Left lung (tissue), 10 donors: Measurements from ENCODE around the gene KIRREL3. TPM values are rescaled to one million over a fixed set of nuclear protein-coding genes. Genes with fewer than 3 reads are reported as not detected.

ENCODE experiments used
- ATAC-seq: fragments of 200-7000 bp; cut with Tn5 transposase; one replicate; pipeline ENCODE4 v1.9.1; 2020; ENCODE audit warnings: moderate library complexity
- DNase-seq, 4 donors: peaks; one replicate each; pipeline ENCODE4 v3.0.0-alpha.2; 2013 to 2020
- H3K27ac ChIP-seq, 2 donors: fragments of 200-600 bp; sonication (generic) in 1 of 2; one replicate each; pipeline versions ENCODE4 v1.5.0 to v1.8.0; 2020 to 2021
- H3K27me3 ChIP-seq, 2 donors: fragments of 200-600 bp; sonication (generic) in 1 of 2; one replicate each; pipeline versions ENCODE4 v1.5.0 to v1.8.0; 2020 to 2021
- H3K36me3 ChIP-seq, 2 donors: fragments of 200-600 bp; sonication (generic) in 1 of 2; one replicate each; pipeline versions ENCODE4 v1.5.0 to v1.8.0; 2020 to 2021
- H3K4me1 ChIP-seq, 2 donors: fragments of 200-600 bp; one replicate each; pipeline ENCODE4 v1.8.0; 2021
- H3K4me3 ChIP-seq, 2 donors: fragments of 200-600 bp; sonication (generic) in 1 of 2; one replicate each; pipeline versions ENCODE4 v1.5.0 to v1.8.0; 2020 to 2021; ENCODE audit warnings: mild to moderate bottlenecking in 1 of 2
- H3K9me3 ChIP-seq, 2 donors: fragments of 200-600 bp; sonication (generic) in 1 of 2; one replicate each; pipeline versions ENCODE4 v1.5.0 to v1.8.0; 2020 to 2021
- CTCF ChIP-seq, 2 donors: fragments of 200-600 bp; sonication (generic) in 1 of 2; IDR thresholded peaks; one replicate each; pipeline versions ENCODE4 v1.5.0 to v1.8.0; 2021; ENCODE audit warnings: antibody characterized with exemption in 2 of 2
- intact Hi-C, 2 donors: fragments of 100-400 bp; cut with DNase I; formaldehyde crosslinking; loops; one replicate each; pipeline versions ENCODE4 v1.11.2 to v1.14.2; 2022
- polyA plus RNA-seq, 6 donors: library from polyadenylated mRNA; unstranded; fragments of 120-200 nt; gene quantifications; one replicate each; pipeline ENCODE4 v1.2.1, GENCODE V29; 2013; ENCODE audit not compliant: insufficient read length in 6 of 6
- total RNA-seq, 2 donors: library from RNA; stranded (reverse); fragmentation: NEBNext Ultra II Directional; extraction: Animal tissue kit (Norgen Biotek cat#: 25700); gene quantifications; one replicate each; pipeline ENCODE4 v1.2.1, GENCODE V29; 2021
- donor health status: DM: no; HTN: yes; CAD: no.
- donor health status: DM: no; HTN: no; CAD: no.

KIRREL3 gene
- total and polyA plus RNA-seq, 8 donors, result 1.6 to 2.5 (median 2.0) TPM; not detected in 2

GRCh38 chr11:126459691-126460281 is 540.8 kb downstream of the KIRREL3 start:
- peaks cover 0 to 6% of the 10 kb centered on the region in 2 donors for H3K4me1 ChIP-seq
- no peaks in the 10 kb centered on the region for H3K36me3 ChIP-seq
- no peaks in the 10 kb centered on the region for H3K27me3 ChIP-seq
- DNase-seq, result peak in 3 of 4 donors; percentile 37 to 76 (median 65)
- no peak overlapping the region for H3K4me3 ChIP-seq
- no peak overlapping the region for H3K27ac ChIP-seq
- intact Hi-C loops, result no loop called here
- H3K9me3 ChIP-seq, result no peaks in the 10 kb centered on the region
- no peak for TF ChIP-seq CTCF (IDR thresholded peaks at IDR 0.05)
- ATAC-seq, result no peak

- no peak for TF ChIP-seq CTCF (IDR thresholded peaks at IDR 0.05)
Observed at GRCh38 chr11:126457817-126458216, 542.8 kb downstream of the KIRREL3 start.

GRCh38 chr11:126456783-126457542 is 543.6 kb downstream of the KIRREL3 start:
- H3K4me1 ChIP-seq, result no peaks in the 10 kb centered on the region
- intact Hi-C loops, result no loop called here
- no peak overlapping the region for H3K4me3 ChIP-seq
- H3K9me3 ChIP-seq, result no peaks in the 10 kb centered on the region
- TF ChIP-seq CTCF (IDR thresholded peaks at IDR 0.05), result no peak
- no peaks in the 10 kb centered on the region for H3K36me3 ChIP-seq
- DNase-seq (no peak), ATAC-seq (no peak)
- H3K27ac ChIP-seq, result no peak overlapping the region
- peaks cover 0 to 9% of the 10 kb centered on the region in 2 donors for H3K27me3 ChIP-seq

More at GRCh38 chr11:126457817-126458216, 542.8 kb downstream of the KIRREL3 start:
- DNase-seq (no peak), ATAC-seq (no peak)
- Histone ChIP-seq H3K27me3 (peaks cover 0 to under 1% of the 10 kb centered on the region in 2 donors), H3K9me3 (no peaks in the 10 kb centered on the region), H3K4me1 (no peaks in the 10 kb centered on the region), H3K36me3 (no peaks in the 10 kb centered on the region), H3K27ac (no peak overlapping the region), H3K4me3 (no peak overlapping the region)
- intact Hi-C loops, result no loop called here

- intact Hi-C loops, result no loop called here
- no peak for ATAC-seq
- Histone ChIP-seq H3K36me3 (no peaks in the 10 kb centered on the region), H3K4me1 (no peaks in the 10 kb centered on the region), H3K4me3 (no peak overlapping the region), H3K27ac (no peak overlapping the region), H3K27me3 (peaks cover 0 to 10% of the 10 kb centered on the region in 2 donors), H3K9me3 (no peaks in the 10 kb centered on the region)
- no peak for DNase-seq
- TF ChIP-seq CTCF (IDR thresholded peaks at IDR 0.05), result no peak
Observed at GRCh38 chr11:126456089-126456488, 544.5 kb downstream of the KIRREL3 start.
